ENCODE results near the gene EIF3K.
A peak's percentile ranks its signal among the peaks of the same experiment; 100 is the strongest.
"Not testable (repeated sequence)": the region's sequence is repeated elsewhere in the genome, so short reads cannot be mapped to it uniquely, and the experiment has no call there.

Gene EIF3K, protein sequence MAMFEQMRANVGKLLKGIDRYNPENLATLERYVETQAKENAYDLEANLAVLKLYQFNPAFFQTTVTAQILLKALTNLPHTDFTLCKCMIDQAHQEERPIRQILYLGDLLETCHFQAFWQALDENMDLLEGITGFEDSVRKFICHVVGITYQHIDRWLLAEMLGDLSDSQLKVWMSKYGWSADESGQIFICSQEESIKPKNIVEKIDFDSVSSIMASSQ

DNA sequence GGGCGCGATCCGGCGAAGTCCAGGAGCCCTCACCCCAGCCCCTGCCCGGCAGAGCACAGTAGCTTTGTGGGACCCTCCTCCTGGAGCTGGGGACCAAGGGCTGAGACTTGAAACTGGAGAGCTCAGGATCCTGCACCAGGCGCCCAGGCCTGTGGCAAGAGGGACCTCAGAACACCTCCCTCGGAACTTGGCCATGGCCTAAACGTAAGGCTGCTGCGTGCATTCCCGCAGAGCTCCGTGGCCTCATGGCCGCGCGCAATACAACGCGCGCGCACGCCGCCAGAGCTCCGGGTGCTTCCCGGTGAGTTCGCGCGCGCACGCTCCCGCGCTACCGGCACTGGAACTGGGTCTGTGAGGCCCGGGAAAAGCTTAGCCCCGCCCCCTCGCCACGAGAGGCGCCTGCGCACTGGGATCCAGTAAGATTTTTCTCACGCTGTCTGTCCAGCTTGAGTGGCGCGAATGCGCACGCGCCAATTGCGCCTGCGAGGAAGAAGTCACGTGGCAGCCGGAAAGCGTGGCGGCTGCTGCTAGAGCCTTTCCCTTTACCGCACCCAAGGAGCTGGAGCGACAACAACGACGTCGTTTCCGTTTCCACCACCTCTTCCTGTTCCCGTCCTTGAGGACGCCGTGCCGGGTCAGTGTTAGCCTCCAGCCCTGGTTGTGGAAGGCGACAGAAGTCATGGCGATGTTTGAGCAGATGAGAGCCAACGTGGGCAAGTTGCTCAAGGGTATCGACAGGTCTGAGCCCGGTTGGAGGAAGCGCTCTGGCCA, at the start of gene EIF3K:
Gene EIF3K (plus strand): TSS at position 599 of the 771 bp plus-strand sequence. CDS start 81 bp downstream, at position 680.
- peak; percentile 99 for DNase-seq (ENCODE audit: low spot score)
- peak; percentile 92 for FAIRE-seq

DNA sequence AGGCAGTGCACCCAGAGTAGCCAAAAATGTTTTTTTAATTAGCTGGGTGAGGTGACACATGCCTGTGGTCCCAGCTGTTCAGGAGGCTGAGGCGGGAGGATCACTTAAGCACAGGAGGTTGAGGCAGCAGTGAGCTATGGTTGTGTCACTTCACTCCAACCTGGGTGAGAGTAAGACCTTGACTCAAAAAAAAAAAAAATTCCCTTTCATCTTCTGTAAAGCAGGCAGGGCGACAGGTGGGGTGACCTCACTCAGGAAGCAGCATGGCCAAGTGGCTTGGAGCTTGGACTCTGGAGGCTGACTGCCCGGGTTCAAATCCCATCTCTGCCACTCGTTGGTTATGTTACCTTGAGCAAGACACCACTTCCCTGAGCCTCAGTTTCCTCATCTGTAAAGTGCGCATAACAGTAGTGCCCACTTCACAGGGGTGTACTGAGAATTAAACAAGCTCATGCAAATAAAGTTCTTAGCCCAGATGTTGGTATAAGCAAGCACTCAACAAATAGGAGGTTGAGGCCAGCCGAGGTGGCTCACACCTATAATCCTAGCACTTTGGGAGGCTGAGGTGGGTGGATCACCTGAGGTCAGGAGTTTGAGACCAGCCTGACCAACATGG, 49.5 kb upstream of the EIF3K start:
- FAIRE-seq (no peak), DNase-seq (ENCODE audit: low spot score) (no peak)

DNA sequence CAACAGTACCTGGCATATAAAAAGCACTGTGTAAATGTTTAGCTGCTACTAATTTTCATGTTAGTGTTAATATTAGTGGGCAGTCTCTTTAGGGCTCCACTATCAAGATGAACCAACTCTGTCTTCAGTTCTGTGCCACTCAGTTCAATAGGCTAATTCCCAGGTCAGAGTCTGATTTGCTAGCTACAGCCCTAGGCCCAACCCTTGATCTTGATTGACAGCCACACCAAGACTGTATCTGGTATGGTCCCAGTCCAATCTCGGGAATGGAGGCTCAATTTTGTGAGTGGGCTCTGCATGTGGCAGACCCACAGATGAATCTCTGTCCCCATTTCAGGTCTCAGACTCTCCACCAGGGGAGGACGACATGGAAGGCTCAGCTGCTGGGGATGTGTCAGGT, 47.3 kb upstream of the EIF3K start:
- FAIRE-seq: no peak
- no peak for DNase-seq (ENCODE audit: low spot score)

DNA sequence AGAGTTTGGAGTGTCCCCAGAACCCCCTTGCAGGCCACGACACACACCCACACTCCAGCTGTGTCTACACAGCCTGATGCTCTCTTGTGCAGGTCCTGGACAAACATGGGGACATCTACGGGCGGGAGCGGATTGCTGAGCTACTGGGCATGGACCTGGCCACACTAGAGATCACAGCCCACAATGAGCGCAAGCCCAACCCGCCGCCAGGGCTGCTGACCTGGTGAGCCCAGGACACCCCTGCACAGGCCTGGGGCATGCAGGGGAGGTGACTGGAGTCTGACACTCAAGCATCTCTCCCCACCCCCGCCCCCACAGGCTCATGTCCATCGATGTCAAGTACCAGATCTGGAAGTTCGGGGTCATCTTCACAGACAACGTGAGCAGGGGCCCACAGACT, 41.2 kb upstream of the EIF3K start:
- DNase-seq (ENCODE audit: low spot score) (no peak), FAIRE-seq (no peak)

DNA sequence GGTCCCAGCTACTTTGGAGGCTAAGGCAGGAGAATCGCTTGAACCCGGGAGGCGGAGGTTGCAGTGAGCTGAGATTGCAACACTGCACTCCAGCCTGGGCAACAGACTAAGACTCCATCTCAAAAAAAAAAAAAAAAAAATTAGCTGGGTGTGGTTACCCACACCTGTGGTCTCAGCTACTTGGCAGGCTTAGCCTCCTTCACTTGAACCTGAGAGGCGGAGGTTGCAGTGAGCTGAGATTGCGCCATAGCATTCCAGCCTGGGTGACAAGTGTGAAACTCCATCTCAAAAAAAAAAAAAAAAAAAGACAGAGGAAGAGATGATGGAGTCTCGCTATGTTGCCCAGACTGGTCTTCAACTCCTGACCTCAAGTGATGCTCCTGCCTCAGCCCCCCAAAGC, 39.7 kb upstream of the EIF3K start:
- DNase-seq (ENCODE audit: low spot score); FAIRE-seq: not testable (repeated sequence)

DNA sequence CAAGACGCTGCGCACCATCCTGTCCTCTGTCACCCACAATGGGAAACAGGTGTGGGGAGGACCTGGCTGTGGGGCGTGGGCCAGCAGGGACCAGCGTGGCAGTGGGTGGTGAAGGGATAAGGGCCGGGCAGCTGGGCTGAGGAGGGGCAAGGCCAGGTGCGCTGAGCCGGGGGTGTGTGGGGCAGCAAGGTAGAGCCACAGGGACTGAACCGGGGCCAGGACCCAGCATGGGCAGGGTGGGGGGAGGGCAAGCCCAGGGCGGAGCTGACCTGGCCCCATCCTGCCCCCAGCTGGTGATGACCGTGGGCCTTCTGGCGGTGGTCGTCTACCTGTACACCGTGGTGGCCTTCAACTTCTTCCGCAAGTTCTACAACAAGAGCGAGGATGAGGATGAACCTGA, 38.9 kb upstream of the EIF3K start:
- FAIRE-seq: no peak
- no peak for DNase-seq (ENCODE audit: low spot score)

DNA sequence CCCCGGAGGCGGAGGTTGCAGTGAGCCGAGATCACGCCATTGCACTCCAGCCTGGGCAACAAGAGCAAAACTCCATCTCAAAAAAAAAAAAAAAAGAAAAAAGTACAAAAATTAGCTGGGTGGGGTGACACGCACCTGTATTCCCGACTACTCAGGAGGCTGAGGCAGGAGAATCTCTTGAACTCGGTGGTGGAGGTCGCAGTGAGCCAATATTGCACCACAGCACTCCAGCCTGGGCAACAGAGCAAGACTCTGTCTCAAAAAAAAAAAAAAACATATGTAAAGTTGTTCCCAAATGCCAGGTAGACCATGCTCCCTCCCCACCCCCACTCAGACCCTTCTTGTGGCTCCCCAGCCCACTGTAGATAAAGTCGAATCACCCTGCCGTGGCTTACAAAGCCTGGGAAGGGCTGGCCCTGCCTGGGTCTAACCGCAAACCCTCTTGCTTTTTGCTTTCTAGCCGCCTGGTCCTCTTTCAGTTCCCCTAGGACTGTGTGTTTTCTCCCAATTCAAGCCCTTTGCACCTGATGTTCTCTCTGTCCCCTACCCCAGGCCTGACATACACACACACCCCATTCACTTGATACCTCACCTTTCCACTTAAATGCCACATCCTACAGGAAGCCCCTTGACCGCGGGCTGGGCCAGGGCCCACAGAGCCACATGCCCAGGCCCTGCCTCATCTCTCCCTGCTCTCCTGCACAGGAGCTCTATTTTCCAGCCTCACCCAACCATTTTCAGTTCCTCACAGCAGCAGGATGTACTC, 35.6 kb upstream of the EIF3K start:
- DNase-seq (ENCODE audit: low spot score) (no peak), FAIRE-seq (no peak)

DNA sequence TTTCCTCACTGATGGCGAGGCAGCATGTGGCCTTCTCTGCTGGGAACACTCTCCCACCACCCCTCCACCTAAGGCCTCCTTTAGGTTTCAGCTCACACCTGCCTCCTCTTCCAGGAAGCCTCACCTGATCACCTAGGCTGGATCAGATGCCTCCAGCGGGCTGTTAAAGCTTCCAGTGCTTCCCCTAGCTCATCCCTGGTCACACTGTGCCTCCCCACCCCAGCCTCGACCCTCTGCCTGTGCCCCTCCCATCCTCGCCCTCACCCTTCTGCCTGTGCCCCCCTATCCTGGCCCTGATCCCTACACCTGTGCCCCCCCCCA, 35.0 kb upstream of the EIF3K start:
- DNase-seq (ENCODE audit: low spot score): no peak
- no peak for FAIRE-seq

DNA sequence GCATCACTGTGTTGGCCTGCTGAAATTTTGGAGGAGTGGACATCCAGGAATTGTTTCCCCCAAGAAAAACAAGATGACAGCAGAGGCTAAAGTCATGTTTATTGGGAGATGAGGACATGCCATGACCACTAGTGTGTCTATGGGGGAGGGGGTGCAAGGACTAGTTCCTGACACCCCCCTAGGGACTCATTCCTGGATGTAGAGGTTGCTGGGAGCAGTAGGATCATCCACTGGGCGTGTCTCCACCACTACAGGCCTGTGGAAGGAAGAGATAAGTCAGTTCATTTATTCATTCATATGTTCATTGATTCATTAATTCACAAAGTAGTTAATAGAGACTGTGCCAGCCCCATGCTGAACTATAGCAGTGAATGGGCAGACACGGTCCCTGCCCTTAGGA, 31.4 kb upstream of the EIF3K start:
- FAIRE-seq: no peak
- DNase-seq (ENCODE audit: low spot score): no peak

DNA sequence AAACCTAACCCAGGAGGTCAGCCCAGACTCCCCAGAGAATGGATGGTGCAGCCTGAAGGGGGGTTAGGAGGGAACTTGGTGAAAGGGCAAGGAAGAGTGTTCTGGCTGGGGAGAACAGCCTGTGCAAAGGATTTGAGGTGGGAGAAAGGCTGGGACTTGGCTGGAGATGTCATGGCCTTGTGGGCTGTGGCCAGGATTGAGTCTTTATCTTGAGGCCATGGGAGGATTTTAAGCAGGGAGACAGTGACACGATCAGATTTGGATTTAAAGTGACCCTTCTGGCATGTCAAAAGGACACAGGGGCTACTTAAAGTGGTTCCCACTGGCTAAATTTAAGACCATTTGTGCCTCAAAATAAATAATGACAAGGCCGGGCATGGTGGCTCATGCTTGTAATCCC, 30.9 kb upstream of the EIF3K start:
- DNase-seq (ENCODE audit: low spot score) (no peak), FAIRE-seq (no peak)

DNA sequence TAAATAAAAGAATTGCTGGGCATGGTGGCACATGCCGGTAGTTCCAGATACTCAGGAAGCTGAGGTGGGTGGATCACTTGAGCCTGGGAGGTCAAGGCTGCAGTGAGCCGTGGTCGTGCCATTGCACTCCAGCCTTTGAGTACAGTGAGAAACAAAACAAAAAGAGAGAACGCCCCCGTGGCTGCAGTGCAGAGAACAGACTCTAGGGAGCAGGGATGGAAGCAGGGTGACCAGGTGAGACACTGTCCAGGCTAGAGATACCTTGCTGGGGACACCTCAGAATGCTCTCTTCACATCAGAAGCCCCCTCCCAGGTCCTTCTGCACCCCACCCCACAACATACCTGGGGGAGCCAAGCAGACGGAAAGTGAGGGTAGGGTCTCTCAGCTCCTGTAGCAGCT, 26.0 kb upstream of the EIF3K start:
- FAIRE-seq: no peak
- DNase-seq (ENCODE audit: low spot score): no peak

DNA sequence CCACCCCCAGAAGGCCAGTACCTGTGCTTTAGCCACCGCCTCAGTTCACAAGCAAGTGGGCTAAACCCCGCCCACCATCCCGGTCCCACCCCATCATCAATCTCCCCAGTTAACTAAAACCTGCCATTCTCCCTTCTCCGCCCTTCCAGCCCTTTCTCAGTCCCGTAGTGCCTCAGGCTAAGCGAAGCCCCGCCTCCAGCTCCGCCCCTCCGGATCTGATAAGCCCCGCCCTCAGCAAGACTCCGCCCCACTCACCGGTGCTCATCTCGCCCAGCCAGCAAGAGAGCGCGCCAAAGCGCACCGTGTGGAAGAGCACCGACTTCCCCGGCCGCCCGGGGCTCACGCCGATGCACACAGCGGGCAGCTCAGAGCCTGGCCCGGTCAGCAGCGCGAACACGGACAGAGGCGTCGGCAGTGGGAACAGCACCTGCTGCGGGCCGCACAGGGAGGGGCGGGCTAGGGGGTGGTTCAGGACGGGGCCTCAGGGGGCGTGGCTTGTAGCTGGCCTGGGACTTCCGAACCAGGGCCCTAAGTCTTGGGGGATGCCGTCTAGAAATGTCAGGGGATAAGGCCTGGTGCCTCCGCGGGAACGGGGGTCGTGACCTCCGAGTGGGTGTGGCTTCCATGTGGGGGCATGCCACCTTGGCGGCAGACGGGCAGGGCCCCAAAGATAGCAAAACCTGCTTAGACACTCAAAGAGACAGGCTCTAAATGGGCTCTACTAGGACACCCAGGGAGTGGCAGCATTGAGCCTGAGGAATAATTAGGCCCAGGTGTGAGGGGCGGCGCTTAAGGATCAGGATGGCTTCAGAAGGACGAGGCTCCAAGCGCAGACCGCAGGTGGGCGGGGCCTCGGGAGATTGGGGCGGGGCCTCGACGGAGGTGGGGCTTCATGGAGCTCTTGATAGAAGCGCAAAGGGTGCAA, 22.7 kb upstream of the EIF3K start:
- FAIRE-seq: no peak
- DNase-seq (ENCODE audit: low spot score): no peak

DNA sequence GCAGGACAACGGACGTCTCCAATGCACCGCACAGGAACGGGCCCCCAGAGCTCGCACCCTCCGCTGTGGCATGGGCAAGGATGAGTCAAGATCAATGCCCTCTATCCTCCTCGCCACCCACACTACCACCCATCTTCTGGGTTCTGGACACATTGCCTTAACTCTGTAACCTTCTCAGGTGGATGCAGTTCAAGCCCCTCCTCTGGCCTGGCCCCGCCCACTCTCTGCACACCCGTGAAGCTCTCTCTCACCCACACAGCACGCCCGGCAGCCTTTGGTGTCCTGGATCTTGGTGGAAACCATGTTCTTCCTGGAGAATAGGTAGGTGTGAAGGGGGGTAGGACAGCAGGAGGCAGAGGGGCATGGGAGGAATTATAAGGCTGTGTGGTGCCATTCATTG, 21.9 kb upstream of the EIF3K start:
- FAIRE-seq (no peak), DNase-seq (ENCODE audit: low spot score) (no peak)

DNA sequence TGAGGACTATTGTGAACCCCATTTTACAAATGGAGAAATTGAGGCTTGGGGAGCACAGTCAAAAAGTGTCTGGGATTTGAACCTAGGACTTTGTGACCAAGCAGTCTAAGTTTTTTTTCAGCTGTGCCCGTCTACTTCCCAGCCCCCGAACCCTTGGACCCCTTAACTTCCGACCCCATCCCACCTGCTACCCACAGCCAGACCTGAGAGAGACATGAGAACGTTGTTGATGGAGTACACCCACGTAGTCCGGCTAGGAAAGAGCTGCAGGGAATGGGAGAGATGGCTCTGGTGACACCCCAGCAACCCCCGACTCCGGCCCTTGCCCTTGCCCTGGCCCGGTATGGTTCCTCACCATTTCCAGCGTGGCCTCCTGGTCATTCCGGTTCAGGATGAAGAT, 19.3 kb upstream of the EIF3K start:
- DNase-seq (ENCODE audit: low spot score): no peak
- no peak for FAIRE-seq

DNA sequence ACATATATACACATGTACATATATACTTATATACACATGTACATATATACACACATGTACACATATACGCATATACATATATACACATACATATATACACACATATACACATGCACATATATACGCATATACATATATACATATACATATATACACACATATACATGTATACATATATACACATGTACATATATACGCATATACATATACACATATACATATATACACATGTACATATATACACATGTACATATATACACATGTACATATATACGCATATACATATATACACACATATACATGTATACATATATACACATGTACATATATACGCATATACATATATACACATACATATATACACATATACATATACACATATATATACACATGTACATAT, 16.1 kb upstream of the EIF3K start:
- not testable (repeated sequence) for DNase-seq (ENCODE audit: low spot score); FAIRE-seq

DNA sequence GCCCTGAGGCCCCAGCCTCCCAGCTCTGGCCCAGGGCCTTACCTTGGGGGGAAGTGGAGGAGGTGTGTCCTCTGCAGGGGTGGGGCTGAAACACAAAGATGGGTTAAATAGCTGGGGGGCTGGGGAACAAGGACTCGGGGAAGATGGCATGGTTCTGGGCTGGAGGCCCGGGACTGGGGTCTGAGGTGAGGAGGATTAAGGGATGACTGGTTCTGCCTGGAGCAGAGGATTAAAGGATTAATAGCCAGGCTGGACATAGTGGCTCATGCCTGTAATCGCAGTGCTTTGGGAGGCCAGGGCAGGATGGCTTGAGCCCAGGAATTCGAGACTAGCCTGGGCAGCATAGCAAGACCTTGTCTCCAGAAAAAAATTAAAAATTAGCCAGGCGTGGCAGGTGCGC, 12.9 kb upstream of the EIF3K start:
- FAIRE-seq (no peak), DNase-seq (ENCODE audit: low spot score) (no peak)

DNA sequence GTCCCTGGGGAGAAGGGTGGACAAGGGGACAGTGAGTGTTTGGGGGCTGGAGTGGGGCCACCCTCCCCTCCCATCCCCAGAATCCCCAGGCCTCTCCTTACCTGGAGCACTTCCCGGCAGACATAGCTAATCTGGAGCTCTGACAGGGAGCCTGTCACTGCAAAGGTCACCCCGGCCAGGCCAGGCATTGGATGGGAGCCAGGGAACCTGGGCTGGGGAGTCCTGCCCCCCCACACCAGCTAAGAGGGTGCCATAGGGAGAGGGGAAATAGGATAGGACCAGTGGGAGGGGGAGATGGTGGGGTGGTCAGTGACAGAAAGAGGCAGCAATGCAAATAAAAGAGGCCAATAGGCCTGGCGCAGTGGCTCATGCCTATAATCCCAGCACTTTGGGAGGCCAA, 4.7 kb upstream of the EIF3K start:
- no peak for FAIRE-seq
- DNase-seq (ENCODE audit: low spot score): no peak

DNA sequence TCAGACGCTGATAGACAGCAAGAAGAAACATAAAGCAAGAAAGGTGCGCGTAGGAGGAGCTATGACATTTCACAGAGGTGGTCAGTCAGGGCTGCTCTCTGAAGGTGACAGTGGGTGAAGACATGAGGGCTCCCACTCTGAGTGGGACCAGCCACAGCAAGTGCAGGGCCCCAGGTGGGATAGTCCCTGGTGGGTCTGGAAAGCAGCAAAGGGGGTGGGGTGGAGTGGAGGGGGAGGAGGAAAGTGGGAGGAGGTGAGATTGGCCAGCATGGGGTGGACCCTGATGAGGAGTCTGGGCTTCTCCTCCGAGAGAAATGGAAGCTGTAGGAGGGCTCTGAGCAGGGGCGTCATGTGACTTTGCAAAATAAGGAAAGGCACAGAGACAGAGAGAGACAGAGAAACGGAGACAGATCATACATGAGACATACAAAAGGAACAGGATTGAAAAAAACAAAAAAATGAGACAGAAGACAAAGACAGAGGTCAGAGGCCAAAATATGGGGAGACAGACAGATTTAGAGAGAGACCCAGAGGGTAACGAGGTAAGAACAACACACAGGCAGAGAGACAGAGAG, 3.9 kb upstream of the EIF3K start:
- FAIRE-seq (no peak), DNase-seq (ENCODE audit: low spot score) (no peak)

DNA sequence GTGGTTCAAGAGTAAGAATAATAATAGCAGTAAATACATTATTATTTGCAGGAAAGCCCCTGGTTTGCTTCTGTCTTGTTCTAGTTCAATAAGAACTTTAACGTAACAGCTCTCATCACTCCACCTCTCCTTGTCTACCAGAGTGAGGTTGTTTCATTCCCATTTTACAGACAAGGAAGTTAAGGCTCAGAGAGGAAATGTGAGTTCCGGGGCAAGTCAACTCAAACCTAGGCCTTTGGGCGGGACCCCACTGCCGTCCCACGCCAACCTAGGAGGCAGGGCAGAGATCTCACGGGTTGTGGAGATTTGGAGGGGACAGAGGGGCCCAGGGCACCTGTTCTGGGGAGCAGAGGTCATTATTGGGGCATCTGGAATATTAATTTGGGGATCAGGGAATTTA, 2.7 kb upstream of the EIF3K start:
- DNase-seq (ENCODE audit: low spot score): no peak
- no peak for FAIRE-seq

DNA sequence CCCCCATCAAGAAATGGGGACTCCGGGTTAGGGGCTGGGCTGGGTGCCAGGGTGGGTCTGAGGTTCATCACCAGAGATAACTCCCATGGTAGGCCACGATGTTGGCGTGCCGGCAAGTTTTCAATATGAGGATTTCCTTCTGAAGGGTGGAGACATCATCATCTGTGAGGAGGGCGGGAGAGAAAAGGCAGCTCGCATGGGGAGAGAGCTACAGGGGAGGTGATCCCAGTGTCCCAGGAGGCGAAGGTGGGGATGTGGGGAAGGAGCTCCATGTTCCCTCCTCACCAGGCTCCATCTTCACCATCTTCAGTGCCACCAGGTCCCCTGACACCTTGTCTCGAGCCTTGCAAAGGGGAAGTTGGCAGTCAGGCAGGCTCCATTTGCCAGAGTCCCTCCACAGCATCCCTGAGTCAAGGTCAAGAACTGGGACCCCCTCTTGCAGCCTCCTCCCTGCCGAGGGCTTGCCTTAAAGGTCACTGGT, 1.7 kb upstream of the EIF3K start:
- FAIRE-seq: no peak
- DNase-seq (ENCODE audit: low spot score): no peak
